Measurements from ENCODE around the gene NAP1L1. TPM values are rescaled to one million over a fixed set of nuclear protein-coding genes. Genes with fewer than 3 reads are reported as not detected.
A peak's percentile ranks its signal among the peaks of the same experiment; 100 is the strongest.

The NAP1L1 gene
- total and polyA plus RNA-seq, 2 experiments from 2014 or later, result 180 to 190 TPM

DNA sequence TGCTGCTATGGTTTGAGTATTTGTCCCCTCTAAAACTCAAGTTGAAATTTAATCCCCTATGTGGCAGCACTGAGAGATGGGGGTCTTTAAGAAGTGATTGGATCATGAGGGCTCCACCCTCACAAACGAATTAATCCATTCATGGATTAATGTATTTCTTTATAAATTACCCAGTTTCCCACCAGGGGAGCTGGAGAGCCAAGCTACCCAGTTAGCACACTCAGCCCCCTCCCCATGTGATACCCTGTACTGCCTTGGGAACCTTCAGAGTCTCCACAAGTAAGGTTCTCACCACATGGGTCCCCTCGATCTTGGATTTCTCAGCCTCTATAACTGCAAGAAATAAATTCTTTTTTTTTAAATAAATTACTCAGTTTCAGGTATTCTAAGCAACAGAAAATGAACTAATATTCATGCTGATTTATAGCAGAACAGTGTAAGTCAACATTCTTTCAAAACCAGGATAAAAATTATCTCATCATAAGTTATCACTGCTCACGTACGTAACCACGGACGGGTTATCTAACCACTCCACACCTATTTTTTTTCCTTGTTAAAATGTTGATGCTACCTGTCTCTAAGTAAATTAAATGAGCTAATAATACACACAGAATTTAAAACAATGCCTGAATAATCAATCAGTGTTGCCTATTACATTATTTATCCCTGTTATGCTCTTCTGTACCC is 3.6 kb downstream of the NAP1L1 start:
- H3K9me2 ChIP-seq (ENCODE audit: insufficient read depth), result no peaks in the 10 kb centered on the region
- H3K27me3 ChIP-seq (replicated peaks; ENCODE audit: insufficient read depth), result no peaks in the 10 kb centered on the region
- H3K27ac ChIP-seq, result no peak overlapping the region
- peak; percentile 22 for DNase-seq
- H3K9ac ChIP-seq, result no peak overlapping the region
- peaks cover 13% of the 10 kb centered on the region; the same call in 1 of the 2 replicates for H3K36me3 ChIP-seq (ENCODE audit: low read depth)
- peaks cover 33% of the 10 kb centered on the region for H3K4me1 ChIP-seq (ENCODE audit: insufficient read depth)
- H4K20me1 ChIP-seq (ENCODE audit: insufficient read depth), result peaks cover 30% of the 10 kb centered on the region; the same call in 1 of the 2 replicates
- in situ Hi-C loops (cut with MboI), result no loop called here
- H3K4me3 ChIP-seq, result no peak overlapping the region
- 88 to 93% methylated on average over 6 of the region's 6 CpGs for WGBS, 2 experiments (ENCODE audit: low coverage in 1 of 2, low lambda C conversion rate in 2 of 2, missing lambda C conversion rate in 2 of 2)
- peak overlapping the region; percentile 96 for H3K4me2 ChIP-seq (ENCODE audit: unreplicated experiment)
- H3K79me2 ChIP-seq (ENCODE audit: insufficient read depth), result peaks cover 84% of the 10 kb centered on the region
- peaks cover 13% of the 10 kb centered on the region for H3F3A ChIP-seq (ENCODE audit: insufficient read depth)
- H3K9me3 ChIP-seq (ENCODE audit: low read depth), result no peaks in the 10 kb centered on the region
- TF ChIP-seq EZH2 (IDR thresholded peaks at IDR 0.05; ENCODE audit: insufficient read depth, poor library complexity, severe bottlenecking), result no peak
- no peak for TF ChIP-seq EZH2phosphoT487 (IDR thresholded peaks at IDR 0.05; ENCODE audit: insufficient read depth, low read depth)
- H2AFZ ChIP-seq, result no peak overlapping the region

DNA sequence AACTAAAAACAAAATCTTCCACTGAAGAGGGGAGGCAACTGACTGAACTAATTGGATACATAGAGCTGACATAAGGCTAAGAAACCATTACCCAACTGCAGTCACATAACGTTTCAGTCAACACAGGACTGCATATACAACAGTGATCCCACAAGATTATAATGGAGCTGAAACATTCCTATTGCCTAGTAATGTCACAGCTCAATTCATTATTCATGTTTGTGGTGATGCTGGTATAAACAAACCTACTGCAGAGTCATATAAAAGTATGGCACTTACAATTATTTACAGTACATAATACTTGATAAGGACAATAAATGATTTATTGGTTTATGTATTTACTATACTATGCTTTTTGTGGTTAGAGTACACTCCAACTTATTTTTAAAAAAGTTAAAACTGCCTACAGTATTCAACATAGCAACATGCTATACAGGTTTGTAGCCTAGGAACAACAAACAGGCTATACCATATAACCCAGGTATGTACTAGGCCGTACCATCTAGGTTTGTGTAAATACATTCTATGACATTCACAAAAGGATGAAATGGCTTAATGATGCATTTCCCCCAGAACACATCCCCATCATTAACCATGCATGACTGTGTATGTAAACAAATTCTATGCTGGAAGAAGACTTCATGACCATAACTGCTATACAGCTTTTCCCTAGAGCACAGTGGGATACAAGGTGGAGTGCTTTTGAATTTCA is 4.3 kb downstream of the NAP1L1 start:
- Histone ChIP-seq H3K36me3 (ENCODE audit: low read depth) (peaks cover 13% of the 10 kb centered on the region; the same call in 1 of the 2 replicates), H4K20me1 (ENCODE audit: insufficient read depth) (peaks cover 30% of the 10 kb centered on the region; the same call in 1 of the 2 replicates), H3K27ac (no peak overlapping the region), H3K9me2 (ENCODE audit: insufficient read depth) (no peaks in the 10 kb centered on the region), H3K4me2 (ENCODE audit: unreplicated experiment) (no peak overlapping the region), H3K27me3 (replicated peaks; ENCODE audit: insufficient read depth) (no peaks in the 10 kb centered on the region), H3K9me3 (ENCODE audit: low read depth) (no peaks in the 10 kb centered on the region), H3K4me1 (ENCODE audit: insufficient read depth) (peaks cover 27% of the 10 kb centered on the region), H3F3A (ENCODE audit: insufficient read depth) (peaks cover 10% of the 10 kb centered on the region), H3K4me3 (no peak overlapping the region), H3K9ac (no peak overlapping the region), H2AFZ (no peak overlapping the region), H3K79me2 (ENCODE audit: insufficient read depth) (peaks cover 91% of the 10 kb centered on the region)
- in situ Hi-C loops (cut with MboI), result no loop called here
- no peak for TF ChIP-seq EZH2 (IDR thresholded peaks at IDR 0.05; ENCODE audit: insufficient read depth, poor library complexity, severe bottlenecking)
- no peak for TF ChIP-seq EZH2phosphoT487 (IDR thresholded peaks at IDR 0.05; ENCODE audit: insufficient read depth, low read depth)
- DNase-seq, result peak; percentile 16
- WGBS, 2 experiments (ENCODE audit: low coverage in 1 of 2, low lambda C conversion rate in 2 of 2, missing lambda C conversion rate in 2 of 2), result 97 to 100% methylated on average over 2 of the region's 2 CpGs

DNA sequence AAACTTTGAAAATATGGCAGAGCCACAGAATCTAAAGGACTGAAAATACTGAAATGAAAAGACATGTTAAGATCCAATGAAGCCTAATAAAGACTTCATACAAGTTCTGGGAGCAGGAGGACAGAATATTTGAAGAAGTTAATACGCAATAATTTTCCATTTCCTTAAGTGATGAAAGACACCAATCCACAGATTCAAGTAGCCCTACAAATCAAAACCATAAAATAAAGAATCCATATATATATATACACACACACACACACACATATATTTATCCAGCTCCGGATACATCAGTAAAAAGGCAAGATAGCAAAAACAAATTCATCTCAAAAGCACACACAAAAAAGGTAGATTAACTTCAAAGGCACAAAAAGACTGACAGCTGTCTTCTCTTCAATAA is 5.7 kb downstream of the NAP1L1 start:
- 98 to 100% methylated on average over 2 of the region's 2 CpGs for WGBS, 2 experiments (ENCODE audit: low coverage in 1 of 2, low lambda C conversion rate in 2 of 2, missing lambda C conversion rate in 2 of 2)
- Histone ChIP-seq H3F3A (ENCODE audit: insufficient read depth) (peaks cover 8% of the 10 kb centered on the region), H3K9ac (no peak overlapping the region), H3K4me2 (ENCODE audit: unreplicated experiment) (no peak overlapping the region), H2AFZ (no peak overlapping the region), H4K20me1 (ENCODE audit: insufficient read depth) (peaks cover 30% of the 10 kb centered on the region; the same call in 1 of the 2 replicates), H3K27me3 (replicated peaks; ENCODE audit: insufficient read depth) (no peaks in the 10 kb centered on the region), H3K4me1 (ENCODE audit: insufficient read depth) (peaks cover 27% of the 10 kb centered on the region), H3K4me3 (no peak overlapping the region), H3K79me2 (ENCODE audit: insufficient read depth) (peaks cover 100% of the 10 kb centered on the region), H3K27ac (no peak overlapping the region), H3K9me3 (ENCODE audit: low read depth) (no peaks in the 10 kb centered on the region), H3K9me2 (ENCODE audit: insufficient read depth) (no peaks in the 10 kb centered on the region), H3K36me3 (ENCODE audit: low read depth) (peaks cover 16% of the 10 kb centered on the region; the same call in 1 of the 2 replicates)
- no peak for TF ChIP-seq EZH2phosphoT487 (IDR thresholded peaks at IDR 0.05; ENCODE audit: insufficient read depth, low read depth)
- no peak for TF ChIP-seq EZH2 (IDR thresholded peaks at IDR 0.05; ENCODE audit: insufficient read depth, poor library complexity, severe bottlenecking)
- DNase-seq, result no peak
- in situ Hi-C loops (cut with MboI), result loop anchor here (10.0 kb wide), 1 partner anchor 266 kb away; the partner anchor contains the start of gene BBS10

DNA sequence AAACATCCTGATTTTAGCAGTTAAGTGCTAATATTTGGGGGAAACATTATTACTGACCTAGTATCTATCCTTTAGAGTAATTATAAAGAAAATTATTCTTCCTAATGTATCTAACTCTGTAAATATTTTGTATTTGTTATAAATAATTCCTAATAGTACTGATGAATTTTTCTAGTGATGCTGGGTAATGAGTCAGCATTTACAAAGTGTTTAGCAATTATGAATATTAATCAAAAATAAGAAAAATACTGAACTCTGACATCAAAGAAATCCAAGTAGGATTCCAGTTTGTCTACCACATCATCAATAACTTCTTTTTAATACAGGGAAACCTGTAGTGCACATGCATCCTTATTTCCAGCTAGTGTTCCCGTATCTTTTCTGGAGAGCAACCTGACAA is 9.0 kb downstream of the NAP1L1 start:
- in situ Hi-C loops (cut with MboI), result loop anchor here (10.0 kb wide), 1 partner anchor 269 kb away; the partner anchor contains the start of gene BBS10
- Histone ChIP-seq H3K9me2 (ENCODE audit: insufficient read depth) (no peaks in the 10 kb centered on the region), H3K9me3 (ENCODE audit: low read depth) (no peaks in the 10 kb centered on the region), H3K27ac (no peak overlapping the region), H3K4me3 (no peak overlapping the region), H3K79me2 (ENCODE audit: insufficient read depth) (peaks cover 100% of the 10 kb centered on the region), H3K4me2 (ENCODE audit: unreplicated experiment) (no peak overlapping the region), H3K27me3 (replicated peaks; ENCODE audit: insufficient read depth) (no peaks in the 10 kb centered on the region), H3K36me3 (ENCODE audit: low read depth) (peaks cover 32% of the 10 kb centered on the region; the same call in 1 of the 2 replicates), H2AFZ (no peak overlapping the region), H3K4me1 (ENCODE audit: insufficient read depth) (peaks cover 6% of the 10 kb centered on the region; the same call in 1 of the 2 replicates), H3F3A (ENCODE audit: insufficient read depth) (peaks cover 11% of the 10 kb centered on the region), H4K20me1 (ENCODE audit: insufficient read depth) (peaks cover 22% of the 10 kb centered on the region; the same call in 1 of the 2 replicates), H3K9ac (no peak overlapping the region)
- WGBS, 2 experiments (ENCODE audit: low coverage in 1 of 2, low lambda C conversion rate in 2 of 2, missing lambda C conversion rate in 2 of 2), result 95 to 100% methylated on average over 1 of the region's 1 CpG
- TF ChIP-seq EZH2phosphoT487 (IDR thresholded peaks at IDR 0.05; ENCODE audit: insufficient read depth, low read depth) (no peak), EZH2 (IDR thresholded peaks at IDR 0.05; ENCODE audit: insufficient read depth, poor library complexity, severe bottlenecking) (no peak)
- DNase-seq, result no peak

Data from GM23248 (cell line).